CD4-positive, alpha-beta T cell treated with Interleukin-2 at 100 ng/mL for 4 hours (primary cell): ENCODE data around the gene SGSH.

ENCODE experiments used
- DNase-seq: peaks from one replicate; pipeline ENCODE4 v3.0.0-alpha.2; 2020; ENCODE audit warnings: low spot score

Gene SGSH

DNA sequence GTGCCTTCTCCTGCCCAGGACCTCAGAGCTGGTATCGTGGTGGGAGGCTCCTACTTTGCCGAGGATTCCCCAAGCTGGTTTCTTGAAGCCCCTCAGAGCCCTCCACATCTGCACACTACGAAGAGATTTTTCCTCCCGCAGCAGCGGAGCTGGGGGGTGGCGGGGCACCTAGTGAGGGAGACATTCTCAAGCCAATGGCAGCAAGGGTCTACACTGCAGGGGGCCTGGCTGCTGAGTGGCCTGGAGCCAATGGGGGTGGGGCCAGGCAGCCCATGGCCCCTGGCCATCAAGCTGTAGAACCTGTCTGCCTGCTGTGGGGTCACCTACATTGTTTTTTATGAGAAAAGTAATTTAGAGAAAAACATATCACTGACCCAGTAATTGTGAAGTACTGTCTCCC lies 5.1 kb upstream of the SGSH start:
- DNase-seq = no peak

DNA sequence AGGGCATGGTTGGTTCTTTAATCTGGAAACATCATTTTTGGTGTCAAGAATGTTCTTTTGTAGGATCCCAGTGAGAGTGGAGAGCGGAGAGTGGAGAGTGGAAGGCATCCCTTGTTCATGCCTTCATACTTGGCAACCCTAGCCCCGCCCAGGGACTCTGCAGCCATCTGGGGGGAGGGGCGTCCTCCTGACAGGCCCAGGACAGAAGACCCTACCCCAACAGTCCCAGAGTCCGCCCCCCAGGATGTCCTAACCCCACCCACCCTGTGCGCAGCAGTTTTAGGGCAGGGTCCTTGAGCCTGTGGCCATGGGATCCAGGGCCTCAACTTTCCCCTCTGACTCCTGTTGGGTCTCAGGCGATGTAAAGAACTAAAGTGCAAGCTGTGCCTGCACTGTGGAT lies 4.5 kb upstream of the SGSH start:
- DNase-seq = no peak

DNA sequence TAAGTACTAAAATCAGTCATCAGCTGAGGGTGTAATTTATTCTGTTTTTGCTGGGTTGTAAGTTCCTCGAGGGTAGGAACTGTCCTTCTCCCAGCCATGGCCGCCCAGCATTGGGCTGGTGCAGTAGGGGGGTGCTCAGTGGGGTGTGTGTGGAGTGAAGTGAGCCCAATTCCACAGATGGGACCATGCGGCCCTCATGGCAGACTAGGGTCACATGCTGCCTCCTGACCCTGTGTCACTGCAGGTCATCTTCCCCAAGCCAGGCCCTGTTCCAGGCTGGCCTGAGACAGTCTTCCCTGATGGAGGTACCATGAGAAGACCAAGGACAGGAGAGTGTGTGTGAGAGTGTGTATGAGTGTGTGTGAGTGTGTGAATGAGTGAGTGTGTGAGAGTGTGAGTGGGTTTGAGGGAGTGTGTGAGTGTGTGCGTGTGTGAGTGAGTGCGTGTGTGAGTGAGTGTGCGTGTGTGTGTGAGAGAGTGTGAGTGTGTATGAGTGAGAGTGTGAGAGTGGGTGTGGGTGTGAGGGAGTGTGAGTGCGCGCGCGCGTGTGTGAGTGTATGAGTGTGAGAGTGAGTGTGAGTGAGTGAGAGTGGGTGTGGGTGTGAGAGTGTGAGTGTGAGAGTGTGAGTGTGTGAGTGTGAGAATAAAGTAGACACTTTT lies 3.8 kb upstream of the SGSH start:
- DNase-seq = no peak

DNA sequence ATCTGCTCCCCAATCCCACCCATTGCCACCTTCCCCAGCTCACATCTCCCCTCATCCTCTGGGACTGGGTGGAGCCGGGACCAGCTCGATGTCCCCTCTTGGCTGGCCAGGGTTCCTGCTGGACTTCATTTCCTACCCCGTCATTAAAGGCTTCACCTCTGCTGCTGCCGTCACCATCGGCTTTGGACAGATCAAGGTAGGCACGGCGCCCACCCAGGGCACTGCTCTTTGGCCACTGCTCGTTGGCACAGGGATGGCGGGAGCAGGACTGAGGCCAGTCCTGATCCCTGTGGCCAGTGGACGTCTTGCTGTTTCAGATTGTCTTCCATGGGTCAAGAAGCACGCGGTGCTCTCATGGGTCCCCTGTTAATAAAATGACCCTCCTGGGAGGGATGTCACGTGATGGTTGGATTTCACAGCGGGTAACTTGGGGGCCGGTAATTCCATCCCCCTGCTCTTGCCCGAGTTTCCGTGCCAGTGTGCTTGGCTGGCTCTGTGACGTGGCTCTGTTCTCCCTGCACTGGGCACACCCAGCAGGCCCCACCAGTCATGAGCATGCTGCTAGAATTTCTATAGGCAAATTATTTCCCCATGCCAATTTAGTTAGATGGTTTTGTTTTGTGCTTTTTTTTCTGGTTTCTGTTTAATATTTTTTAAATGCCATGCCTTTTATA lies 3.1 kb upstream of the SGSH start:
- DNase-seq = no peak

DNA sequence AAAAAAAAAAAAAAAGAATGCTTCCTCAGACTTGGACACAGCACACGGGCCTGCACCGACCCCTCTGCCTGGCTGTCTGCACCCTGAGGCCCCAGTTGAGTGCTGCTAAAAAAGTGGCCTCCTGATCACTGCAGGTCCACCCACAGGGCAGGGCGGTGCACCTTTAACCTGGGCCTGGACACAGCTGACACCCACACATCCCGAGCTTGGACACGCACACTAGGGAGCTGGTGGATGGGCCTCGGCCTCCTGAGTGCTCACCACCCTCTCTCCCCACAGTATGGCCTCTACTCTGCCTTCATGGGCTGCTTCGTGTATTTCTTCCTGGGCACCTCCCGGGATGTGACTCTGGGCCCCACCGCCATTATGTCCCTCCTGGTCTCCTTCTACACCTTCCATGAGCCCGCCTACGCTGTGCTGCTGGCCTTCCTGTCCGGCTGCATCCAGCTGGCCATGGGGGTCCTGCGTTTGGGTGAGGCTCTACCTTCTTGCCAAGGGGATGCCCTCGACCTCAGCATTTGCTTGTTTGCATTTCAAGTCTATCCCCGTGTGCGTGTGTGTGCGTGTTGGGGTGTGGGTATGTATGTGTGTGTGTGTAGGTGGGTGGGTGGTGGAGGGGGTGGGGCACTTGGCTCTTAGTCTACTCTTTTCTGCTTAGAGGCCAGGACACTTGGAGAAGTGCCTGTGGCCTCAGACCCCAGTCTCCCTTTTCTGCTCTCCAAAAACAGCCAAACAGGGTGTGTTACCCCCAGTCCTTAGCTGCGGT lies 2.4 kb upstream of the SGSH start:
- DNase-seq = no peak

DNA sequence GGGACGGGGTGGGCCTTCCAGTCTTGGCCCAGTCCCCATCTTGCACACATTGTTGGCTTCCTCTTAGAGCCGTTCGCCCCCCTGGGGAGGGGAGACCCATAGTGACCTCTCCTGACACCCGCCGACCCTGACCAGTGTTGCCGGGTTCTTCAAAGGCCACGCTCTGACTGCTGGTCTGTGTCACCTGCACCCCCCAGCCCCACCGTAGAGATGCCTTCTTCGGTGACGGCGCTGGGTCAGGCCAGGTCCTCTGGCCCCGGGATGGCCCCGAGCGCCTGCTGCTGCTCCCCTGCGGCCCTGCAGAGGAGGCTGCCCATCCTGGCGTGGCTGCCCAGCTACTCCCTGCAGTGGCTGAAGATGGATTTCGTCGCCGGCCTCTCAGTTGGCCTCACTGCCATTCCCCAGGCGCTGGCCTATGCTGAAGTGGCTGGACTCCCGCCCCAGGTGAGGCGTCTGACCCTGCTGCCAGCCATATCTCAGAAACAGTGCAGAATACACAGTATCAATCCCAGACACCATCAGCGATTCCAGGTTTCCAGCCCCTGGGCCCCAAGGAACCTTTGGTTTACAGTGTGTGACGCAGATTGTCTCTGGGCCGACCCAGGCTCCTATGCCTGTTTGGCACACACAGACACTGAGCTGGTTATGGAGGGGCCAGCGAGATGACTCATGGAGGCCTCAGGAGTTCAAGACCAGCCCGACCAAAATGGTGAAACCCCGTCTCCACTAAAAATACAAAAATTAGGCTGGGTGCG lies 1.4 kb upstream of the SGSH start:
- DNase-seq = no peak

DNA sequence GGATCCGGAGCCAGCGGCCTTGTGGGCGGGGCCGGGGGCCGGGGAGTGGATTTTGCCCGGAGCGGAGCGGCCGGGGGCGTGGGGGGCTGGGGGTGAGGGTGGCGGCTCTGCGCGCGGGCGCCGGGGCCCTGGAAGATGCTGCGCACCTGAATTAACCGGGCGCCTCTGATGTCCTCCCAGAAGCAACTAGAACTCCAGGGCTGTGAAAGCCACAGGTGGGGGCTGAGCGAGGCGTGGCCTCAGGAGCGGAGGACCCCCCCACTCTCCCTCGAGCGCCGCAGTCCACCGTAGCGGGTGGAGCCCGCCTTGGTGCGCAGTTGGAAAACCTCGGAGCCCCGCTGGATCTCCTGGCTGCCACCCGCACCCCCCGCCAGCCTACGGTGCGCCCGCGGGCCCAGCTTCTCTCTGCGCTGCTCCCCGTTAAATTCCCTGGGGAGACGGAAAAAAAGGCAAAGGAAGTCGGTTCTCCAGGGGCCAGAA lies 643 bp upstream of the SGSH start:
- DNase-seq = no peak

DNA sequence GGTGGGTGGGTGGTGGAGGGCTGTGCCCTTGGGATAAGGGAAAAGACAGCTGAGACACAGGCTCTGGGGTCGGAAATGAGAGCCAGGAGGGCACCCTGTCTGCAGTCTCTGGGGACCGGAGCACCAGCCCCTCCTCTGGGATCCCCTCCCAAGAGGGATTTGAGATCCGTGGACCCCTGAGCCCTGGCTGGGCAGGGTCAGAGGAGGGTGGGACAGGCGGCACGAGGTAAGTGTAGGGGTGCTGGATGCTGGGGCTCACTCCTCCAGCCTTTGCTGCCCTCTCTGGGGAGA lies 425 bp downstream of the SGSH start:
- DNase-seq = no peak

DNA sequence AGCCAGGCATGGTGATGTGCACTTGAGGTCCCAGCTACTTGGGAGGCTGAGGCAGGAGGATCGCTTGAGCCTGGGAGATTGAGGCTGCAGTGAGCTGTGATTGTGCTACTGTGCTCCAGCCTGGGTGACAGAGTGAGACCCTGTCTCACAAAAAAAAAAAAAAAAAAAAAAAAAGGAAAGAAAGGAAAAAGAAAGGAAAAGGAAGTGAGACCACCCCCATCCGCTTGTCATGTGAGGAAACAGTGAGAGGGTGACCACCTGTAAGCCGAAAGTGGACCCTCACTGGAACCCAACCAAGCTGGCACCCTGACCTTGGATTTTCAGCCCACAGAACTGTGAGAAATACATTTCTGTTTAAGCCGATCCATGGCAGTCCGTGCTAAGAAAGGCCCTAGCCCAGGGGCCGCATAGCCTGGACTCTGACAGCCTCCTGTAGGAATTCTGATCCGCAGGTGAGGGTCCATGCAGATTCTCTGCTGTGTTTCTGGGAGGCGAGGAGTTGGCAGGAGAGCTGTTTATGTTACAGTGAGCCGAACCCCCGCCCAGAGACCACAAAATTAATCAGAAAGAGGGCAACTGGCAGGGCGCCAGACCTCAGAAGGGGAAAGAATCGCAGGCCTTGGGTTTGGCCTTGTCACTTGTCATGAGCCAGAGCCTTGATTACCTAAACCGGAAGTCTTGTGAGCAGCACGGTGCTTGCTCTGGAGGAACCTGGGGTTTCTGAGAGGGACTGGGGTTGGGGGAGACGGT lies 945 bp downstream of the SGSH start:
- DNase-seq = peak; percentile 96

DNA sequence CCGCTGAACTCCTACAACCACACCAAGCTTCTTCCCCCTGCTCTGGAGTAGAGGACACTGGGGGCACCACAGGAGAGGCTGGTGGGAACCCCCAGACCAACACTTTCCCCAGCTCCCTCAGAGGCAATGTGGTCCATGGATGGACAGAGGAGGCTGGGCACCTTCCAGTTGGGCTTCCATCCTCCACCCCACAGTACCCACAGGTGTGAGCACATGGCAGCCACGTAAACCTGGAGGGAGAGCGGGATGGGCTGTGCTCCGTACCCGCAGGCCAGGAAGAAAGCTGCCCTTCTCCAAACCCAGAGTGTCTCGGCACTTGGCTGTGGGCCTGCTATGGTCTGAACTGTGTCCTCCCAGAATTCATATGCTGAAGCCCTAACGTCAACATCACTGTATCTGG lies 1.7 kb downstream of the SGSH start:
- no peak for DNase-seq

DNA sequence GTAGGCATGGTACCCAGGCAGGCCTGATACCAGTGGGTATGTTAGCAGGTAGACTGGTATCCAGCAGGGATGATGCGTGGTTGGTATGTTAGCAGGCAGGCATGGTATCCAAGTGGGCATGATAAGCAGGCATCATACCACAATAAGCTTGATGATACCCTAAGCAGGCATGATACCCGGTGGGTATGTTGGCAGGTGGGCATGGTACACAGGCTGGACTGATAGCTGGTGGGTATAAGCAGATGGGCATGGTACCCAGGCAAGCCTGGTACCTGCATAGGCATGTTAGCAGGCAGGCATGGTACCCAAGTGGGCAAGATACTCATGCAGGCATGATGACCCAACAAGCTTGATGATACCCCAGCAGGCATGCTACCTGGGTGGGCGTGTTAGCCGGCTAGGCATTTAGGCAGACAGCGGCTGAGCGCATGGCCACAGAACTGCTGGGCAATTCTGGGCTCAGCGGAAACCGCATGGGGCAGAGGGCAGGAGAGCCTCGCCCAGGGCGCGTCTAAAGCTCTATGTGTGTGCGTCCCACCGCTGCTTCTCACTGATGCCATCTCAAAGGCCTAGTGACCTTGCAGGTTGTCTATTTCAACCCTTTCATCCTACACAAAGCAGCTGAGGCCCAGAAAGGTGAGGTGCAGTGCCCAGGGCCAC lies 2.3 kb downstream of the SGSH start:
- DNase-seq = no peak

DNA sequence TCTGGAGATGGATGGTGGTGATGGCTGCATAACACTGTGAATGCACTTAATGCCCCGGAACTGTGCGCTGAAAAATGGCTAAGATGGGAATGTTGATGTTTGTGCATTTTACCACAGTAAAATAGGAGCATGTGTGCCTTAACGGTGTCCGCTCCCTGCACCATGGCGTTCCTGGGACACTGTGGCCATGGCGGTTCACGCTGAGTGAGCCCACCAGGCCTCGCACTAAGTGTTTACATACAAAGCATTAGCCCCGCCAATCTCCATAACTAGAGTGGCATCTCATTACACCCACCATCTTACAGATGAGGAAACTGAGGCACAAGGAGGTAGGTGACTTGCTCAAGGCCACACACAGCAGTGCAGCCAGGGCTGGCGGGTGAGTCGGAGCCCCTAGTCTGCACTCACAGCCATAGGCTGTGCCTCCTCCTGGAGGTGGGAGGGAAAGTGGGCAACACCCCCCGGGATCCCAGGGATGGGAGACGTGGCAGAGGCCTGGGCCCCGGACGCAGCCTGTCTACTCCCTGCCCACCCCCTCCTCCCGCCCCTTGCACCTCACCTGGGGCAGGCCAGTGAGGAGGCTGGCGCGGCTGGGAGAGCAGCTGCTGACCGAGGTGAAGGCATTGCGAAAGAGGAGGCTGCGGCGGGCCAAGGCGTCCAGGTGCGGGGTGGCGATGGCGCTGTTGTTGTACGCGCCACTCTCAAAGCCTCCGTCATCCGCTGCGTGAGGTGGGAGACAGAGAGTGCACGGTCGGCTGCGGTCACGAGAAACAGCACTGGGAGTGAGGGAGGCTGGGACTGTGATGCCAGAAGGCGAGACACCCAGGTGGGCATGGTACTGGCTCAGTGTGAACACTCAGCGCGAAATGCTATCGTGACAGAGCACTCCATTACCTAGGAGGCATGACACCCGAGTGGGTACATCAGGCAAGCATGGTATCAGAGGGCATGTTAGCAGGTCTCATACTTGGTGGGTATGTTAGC lies 3.4 kb downstream of the SGSH start:
- DNase-seq = no peak

DNA sequence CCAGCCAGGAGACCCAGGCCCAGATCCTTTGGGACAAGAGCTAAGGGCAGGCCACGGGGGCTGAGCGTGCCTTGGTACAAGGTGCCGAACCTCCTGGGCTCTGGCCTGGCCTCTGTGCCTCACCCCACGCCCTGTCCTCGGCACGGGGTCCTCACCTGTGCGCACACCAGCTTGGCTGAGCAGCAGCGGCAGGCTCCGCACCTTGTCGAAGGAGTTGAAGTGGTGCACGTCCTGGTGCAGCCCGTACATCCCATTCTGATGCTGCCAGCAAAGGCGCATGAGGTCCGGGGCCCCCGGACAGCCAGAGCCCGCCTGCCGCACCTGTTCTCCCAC lies 5.3 kb downstream of the SGSH start:
- no peak for DNase-seq

DNA sequence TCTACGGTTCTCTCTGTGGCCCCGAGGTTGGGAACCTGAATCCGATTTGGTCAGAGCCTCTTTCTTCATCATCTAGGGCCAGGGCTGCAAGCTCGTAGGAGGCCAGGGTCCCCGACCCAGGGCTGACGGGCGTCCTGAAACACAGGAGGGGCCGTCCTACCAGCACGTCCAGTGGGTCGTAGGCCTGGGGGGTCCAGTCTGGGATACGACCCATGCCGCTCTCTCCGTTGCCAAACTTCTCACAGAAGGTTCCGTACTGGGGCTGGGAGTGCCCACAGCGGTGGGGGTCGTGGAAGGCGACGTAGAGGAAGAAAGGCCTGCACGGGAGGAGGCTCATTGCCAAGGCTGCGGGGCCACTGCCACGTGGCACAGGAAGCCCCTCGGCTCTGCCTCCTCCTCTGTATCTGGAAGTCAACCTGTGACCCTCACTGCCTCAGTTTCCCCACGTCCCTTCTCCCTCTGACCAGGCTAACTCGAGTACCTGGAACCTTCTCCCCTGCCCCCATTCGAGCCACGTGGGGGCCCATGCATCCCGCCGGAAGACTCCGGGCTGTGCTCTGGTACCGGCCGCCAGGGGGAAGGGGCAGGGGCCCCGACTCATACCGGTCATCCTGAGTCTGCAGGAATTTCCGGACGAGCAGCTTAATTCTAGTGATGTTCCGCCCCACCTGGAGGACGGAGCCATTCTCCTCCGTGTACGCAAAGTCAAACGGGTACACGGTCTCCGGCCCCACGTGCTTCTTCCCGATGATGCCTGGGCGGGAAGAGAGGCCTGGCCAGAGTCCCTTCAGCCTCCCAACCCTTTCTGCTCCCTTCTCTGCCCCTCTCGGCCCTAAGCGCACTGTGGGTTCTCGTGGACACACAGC lies 5.9 kb downstream of the SGSH start:
- no peak for DNase-seq

DNA sequence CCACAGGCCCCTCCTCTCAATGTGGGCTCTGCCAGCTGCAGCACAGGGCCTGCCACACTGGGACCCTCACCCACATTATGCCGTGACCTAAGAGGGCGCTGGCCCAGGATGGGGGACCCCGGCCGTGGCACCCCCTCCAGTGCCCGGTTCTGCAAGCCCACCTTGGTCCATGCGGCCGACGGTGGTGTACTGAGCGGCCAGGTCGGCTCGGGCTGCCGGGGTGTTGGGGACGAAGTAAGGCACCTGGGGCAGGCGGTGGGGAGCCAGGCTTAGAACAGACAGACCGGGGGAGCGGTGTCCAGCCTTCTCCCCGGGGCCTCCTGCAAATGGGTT lies 6.5 kb downstream of the SGSH start:
- no peak for DNase-seq

DNA sequence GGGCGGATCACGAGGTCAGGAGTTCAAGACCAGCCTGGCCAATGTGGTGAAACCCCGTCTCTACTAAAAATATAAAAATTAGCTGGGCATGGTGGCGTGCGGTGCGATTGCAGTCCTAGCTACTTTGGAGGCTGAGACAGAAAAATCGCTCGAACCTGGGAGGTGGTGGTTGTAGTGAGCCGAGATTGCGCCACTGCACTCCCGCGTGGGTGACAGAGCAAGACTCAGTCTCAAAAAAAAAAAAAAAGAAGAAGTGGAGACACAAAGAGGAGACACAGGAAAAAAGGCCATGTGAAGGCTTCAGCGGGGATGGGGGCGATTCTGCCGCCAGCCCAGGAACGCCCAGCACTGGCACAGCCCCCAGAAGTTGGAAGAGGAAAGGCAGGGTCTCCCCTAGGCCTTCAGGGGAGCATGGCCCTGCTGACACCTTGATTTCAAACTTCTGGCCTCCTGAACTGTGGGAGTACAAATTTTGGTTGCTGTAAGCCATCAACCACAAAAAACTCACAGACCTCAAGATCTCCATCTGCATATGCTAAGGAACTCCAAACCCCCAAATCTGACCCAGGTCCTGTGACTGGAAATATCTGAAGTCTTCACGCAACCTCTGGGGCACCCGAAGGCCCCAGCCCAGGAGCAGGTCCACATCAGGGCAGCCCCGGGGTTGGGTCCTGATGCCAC lies 7.0 kb downstream of the SGSH start:
- DNase-seq = no peak

DNA sequence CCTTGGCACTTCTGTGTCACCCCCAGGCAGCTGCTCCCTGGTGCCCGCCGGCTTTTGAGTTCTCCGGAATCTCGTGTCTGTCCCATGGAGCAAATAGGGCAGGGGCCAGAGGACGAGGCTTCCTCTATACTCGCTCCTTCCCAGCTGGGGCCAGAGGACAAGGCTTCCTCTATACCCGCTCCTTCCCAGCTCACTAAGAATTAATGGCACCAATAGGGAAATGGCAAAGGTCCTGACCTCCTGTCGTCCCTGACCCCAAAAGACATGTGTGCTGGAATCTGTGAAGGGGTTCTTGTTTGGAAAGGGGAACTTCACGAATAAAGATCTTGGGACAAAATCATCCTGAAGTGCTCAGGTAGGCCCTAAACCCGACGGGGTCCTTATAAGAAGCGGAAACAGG lies 7.6 kb downstream of the SGSH start:
- no peak for DNase-seq

DNA sequence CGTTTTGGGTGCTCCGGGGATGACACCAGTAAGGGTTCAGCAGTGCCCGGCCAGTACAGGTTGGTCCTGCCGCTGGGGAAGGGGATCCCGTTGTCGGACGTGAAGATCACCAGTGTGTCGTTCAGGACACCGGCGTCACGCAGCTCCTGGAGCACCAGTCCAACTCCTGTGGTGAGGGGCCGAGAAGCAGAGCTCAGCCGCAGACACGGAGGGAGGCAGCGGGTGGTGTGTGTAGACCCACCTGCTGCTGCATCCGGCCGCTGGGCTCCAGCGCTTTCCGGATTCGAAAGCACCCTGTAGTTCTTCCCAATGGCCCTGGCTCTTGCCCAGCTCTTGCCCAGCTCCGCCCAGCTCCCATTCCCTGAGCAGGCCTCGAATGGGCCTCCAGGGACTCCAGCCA lies 8.0 kb downstream of the SGSH start:
- DNase-seq = no peak
